DND-41 (cell line): ENCODE measurements around the gene IST1.

Source experiments
- CTCF ChIP-seq: IDR thresholded peaks from 2 replicates; pipeline ENCODE4 v1.5.1; 2012; ENCODE audit warnings: borderline replicate concordance, low read length, moderate library complexity, mild to moderate bottlenecking; ENCODE audit not compliant: poor library complexity, severe bottlenecking; ENCODE audit errors: extremely low read depth
- EZH2 ChIP-seq: IDR thresholded peaks from 3 replicates; pipeline ENCODE4 v1.6.1; 2012; ENCODE audit warnings: borderline replicate concordance, low read depth, mild to moderate bottlenecking, moderate library complexity, low read length, inconsistent platforms; ENCODE audit not compliant: severe bottlenecking

- TF ChIP-seq CTCF, result no peak
- no peak for TF ChIP-seq EZH2
Observed at GRCh38 chr16:71923941-71924690, 28.8 kb downstream of the IST1 start.
